SK-N-MC (cell line): ENCODE results near the gene GMDS.

Source experiments
- EZH2 ChIP-seq: fragments of 200-600 bp; sonication (generic); IDR thresholded peaks from one replicate; pipeline ENCODE4 v1.6.1; 2017; ENCODE audit warnings: antibody characterized with exemption
- POLR2AphosphoS5 ChIP-seq: IDR thresholded peaks from 2 replicates; pipeline ENCODE4 v1.6.1; 2012; ENCODE audit warnings: mild to moderate bottlenecking, low read depth, low read length, borderline replicate concordance

- TF ChIP-seq EZH2 (no peak), POLR2AphosphoS5 (no peak)
These were observed 525.5 kb downstream of the GMDS start for GRCh38 chr6:1719922-1720321.
